HG03342 (cell line): Measurements from ENCODE around the gene TRIM40.
"Not testable (repeated sequence)": the region's sequence is repeated elsewhere in the genome, so short reads cannot be mapped to it uniquely, and the experiment has no call there.

Experiments used
- ATAC-seq: cut with Tn5 transposase; IDR thresholded peaks from one replicate; pipeline ENCODE4 v1.9.1; 2021; ENCODE audit warnings: mild to moderate bottlenecking, moderate library complexity; ENCODE audit not compliant: unreplicated experiment

TRIM40 gene

DNA sequence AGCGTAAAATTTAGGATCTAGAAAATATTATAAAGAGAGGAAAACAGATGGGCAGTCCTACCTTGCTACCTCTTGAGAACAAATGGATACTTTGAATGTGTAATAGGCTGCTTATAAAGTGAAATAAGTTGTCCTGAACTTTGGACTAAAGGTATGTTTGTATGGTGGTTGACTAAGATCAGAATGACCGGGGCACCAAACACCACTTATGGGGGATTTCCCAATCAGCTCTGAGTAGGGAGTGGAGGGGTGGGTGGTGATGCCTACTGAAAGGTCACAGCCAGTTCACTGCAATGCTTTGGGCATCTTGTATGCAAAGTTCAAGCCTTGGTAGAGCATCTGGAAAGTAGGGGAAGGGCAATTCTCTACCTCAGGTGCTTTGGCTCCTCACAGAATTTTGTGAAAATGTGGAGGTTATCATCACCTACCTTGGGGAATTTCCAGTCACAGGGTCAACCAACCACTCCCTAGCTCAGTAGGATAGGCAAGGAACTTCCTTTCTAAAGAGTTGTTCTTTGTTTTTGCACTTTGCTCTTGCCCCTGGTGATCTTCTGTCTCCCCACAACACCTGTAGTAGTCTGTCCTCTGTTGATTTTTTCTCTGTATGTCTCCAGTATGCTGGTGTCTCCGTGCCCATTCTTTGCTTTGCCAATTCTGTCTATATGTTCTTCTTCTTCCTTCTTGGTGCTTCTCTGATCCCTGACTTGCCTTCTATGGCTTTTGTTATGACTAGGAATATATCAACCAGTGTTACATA lies 22.8 kb upstream of the TRIM40 start, which contains the start of gene TRIM31:
TRIM31 (minus strand) TSS at position 88 of the 757 bp plus-strand sequence. CDS start 285 bp downstream, outside the sequence.
- no peak for ATAC-seq

DNA sequence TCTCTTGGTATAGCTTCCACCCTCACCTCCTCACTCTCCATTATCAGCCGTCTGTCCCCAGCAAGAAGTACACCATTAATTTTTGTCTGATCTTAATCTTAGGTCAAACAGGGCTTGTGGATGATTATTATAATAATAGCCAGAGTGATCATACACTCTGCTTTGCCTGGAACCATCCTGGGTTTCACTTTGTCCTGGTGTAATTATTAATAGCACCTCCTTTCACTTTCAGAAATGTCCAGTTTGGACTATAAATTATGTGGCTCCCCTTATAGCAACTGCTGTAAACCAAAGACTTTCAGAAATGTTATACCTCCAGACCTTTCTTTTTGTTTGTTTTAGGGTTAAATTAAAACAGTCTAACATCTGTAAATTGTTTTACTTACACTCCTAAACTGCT lies 22.1 kb upstream of the TRIM40 start:
- ATAC-seq: no peak

DNA sequence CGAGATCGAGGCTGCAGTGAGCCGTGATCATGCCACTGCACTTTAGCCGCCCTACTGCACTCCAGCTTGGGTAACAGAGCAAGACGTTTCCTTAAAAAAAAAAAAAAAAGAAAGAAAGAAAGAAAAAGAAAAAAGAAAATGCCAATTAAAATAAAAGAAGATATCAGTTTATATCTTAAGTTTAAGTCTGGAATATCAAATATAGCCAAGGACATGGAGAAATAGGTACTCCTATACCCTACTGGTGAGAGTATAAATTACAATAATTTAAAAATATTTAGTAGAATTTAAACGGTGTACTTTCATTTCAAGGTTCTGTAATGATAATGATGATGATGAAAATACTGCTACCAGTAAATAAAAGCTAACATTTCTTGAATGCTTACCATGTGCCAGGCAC lies 19.2 kb upstream of the TRIM40 start:
- no peak for ATAC-seq

DNA sequence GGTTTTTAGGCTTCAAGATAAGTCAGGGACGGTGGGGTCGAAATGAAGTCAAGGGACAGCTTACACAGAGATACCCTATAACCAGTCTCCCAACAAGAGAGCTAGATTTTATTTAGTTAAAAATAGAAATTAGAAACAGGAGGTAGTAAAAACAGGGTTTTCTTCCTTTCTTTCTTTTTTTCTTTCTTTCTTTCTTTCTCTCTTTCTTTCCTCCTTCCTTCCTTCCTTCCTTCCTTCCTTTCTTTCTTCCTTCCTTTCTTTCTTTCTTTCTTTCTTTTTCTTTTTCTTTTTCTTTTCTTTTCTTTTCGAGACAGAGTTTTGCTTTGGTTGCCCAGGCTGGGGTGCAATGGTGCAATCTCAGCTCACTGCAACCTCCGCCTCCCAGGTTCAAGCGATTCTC lies 17.2 kb upstream of the TRIM40 start:
- not testable (repeated sequence) for ATAC-seq

DNA sequence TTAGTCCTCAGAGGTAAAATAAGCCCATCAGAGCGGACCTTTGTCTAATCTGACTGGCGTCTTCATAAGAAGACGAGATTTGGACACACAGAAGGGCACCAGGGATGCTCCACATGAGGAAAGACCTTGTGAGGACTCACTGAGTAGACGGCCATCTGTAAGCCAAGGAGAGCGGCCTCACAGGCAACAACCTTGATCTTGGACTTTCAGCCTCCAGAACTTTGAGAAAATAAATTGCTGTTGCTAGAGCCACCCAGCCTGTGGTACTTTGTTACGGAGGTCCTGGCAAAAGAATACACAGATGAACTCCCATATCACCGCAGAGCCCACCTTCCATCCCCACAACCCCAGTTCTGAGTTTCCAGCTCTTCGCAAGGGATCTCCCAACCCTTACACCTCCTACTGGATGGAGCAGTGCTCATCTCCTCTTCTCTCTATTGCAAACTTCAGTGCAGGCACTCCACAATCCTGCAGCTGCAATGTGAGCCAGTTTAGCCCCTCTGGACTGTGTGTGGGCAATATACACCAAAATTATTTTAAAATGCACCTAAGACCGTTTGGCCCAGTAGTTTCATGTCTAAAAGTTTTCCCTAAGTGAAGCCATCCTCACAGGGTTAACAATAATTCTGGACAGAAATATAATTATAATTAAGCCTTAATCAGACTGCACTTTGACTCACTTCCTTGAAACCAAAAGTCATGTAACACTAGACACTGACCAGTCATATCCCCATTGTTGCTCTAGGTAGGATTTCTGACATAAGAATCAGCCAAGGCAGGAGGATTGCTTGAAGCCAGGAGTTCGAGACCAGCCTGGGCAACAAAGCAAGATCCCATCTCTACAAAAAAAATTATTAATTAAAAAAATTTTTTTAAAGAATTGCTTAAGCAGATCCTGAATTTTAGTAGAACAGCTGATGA lies 14.2 kb upstream of the TRIM40 start:
- no peak for ATAC-seq

DNA sequence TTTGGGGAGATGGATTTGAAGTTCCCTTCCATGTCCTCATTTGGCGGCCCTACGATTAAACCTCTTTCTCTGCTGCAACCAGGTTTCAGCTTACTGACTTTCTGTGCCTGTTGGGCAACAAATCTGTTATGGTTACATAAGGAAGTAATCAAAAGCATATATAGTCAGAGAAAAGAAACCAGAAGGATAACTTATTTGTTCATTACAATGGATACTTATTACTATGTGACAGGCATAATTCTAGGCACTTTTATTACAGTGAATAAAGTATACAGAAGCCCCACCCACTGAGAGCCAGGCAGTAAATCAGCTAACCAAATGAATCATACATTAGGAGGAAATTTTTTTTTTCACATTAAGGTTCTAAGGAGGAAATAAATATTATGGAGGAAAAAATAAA lies 13.4 kb upstream of the TRIM40 start:
- ATAC-seq: no peak

DNA sequence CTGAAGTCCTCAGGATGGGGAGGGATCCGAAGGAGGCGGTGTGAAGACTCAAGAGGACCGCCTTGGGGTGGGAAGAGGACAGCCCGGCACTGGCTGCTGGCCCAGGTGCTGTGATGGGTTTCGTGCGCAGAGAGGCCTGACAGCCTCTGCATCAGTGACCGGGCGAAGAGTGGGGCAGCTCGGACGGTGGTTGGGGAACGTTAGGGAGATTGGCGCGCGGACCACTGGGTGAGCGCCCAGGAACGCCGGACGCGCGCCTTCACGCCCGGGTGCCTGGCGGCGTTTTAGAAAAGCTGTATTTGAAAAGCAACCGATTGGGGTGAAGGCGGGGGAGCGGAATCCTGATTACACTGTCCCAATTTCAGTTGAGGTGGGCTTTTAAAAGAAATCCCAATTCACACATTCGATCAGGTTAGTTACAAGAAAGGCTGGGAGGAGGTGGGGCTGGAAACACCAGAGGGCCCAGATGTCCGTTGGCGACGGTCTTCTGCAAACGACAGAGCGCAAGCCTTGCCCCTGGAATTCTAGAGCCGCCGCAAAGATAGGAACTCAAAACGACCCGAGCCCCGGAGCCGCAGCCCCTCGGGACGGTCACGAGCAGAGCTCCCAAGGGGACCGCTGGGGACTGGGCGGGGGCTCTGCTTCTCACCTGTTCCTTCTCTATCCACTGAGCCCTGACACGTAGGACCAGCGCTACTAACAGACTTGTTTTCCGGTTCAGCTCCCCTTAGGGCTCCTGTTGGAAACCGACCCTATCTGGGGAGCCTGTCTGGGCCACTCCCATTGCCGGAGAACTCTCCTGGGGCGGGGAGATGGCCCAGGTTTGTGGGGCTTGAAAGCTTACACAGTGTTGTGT lies 8.5 kb upstream of the TRIM40 start:
- ATAC-seq: no peak

DNA sequence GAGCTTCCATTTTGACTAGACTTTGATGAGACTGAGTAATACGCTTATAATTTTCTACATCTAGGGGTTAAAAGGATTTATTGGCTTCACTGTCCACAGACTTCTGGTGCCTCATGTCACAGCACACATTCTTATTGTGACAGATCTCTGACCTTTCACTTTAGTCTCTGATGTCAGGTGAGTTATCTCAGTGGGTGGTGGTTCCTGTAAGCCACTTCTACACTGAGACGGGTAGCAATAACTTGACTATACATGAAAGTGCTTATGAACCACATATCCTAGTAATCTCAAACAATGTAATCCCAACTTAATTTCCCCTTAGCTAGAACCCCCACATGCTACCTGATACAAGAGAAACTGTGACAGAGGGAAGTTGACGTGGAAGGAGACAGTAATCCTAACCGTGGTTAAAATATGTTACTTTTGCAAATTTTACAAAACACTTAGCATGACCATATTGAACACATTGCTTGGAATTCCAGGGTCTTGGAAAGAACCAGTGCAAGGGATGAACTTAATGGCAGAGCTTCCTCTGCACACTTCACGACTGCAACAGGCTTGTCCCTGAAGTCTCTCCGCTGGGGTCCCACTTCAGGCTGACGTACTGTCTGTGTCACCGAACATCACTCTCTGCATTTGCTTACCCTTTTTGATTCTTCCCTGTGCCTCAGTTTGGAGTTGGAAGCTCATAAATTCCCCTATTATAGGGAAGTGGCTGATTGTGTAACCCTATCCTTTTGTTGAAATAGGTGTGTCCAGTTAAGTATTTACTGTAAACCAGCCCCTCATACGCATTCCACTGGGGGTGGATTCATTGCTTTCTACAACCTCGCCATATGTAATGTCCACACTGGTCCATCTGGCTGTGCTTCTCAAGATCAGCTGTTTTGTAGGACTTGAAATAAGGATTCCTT lies 6.4 kb upstream of the TRIM40 start:
- no peak for ATAC-seq

DNA sequence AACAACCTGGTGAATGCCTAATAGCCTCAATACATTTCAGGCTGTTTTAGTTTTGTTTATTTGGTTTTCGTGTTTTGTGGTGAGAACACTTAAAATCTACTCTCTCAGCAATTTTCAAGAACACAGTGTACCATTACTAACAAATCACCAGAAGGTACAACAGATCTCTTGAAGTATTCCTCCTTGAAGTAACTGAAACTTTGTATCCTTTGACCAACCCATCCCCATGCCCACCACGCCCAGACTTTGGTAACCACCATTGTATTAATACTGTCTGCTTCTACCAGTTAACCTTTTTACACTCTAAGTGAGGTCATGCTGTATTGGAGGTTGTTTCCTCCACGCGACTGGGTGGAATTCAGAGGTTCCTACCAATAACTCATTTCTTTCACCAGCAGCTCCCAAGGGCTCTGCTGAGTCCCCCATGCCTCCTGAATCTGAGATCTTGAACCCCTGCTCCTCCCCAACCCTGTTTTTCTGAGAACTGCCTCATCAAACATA lies 5.7 kb upstream of the TRIM40 start:
- no peak for ATAC-seq

DNA sequence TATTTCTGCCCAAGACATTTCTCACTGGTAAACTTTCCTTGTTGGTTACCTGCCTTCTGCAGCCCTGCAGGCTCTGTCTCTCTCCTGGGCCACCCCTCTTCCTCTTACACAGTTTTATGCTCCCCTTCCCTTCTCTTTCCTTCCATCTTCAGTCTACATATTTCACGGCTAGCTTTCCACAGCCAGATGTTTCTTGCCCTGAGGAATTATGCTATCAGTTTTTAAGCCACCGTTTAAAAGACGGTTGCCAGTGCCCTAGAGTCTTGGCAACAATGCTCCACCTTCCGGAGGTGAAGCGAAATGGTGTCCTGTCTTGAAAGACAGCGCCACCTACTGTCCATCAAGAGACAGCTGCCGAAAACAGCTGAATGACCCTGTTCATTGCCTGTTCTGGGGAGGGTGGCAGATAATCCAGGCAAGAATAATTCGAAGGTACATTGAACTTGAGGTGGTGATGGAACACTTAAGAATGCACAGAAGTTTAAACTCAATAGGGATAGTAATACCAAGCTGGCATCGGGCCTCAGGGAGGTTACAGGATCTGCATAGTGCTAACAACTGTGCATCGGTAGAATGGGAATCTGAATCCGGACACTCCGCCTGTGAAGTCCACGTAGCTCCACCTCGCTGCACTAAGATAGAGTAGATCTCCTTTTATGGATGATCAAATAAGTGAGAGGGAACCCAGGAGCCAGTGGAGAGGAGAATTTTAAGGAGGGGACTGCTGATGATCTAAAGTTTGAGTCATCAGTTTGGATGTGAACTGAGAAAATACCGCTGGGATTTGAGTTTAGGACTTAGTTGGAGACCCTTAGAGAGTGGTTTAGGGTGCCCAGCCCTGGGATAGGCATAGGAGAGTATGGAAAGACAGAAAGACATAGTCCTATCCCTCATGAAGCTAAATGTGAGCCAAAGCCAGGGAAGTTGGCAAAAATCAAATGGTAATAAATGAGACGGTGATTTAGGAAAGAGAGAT lies 4.8 kb upstream of the TRIM40 start:
- peak; percentile 68 for ATAC-seq

DNA sequence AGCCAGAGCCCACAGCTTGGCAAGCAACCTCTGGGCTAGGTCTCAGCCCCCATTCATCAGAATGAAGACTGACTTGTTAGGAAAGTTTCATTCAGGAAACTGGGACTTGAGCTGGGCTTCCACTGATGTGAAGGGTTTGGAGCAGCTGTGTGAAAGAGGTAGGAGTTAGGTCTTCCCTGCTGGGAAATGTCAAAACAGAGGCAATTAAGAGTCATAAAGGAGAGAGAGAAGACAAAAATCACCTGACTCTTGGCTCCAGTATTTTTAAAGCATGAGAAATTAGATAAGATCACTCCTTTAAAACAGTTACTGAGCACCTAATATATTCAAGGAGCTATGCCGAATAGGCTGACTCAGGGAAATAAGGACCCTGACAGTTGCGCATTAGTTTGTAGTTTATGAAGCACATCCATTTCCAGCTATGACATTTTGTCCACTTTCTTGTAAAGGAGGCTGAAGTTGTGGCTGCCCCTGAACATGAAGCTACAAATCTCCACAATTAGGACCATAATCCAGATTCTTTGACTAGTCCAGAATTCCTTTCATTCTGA lies 3.9 kb upstream of the TRIM40 start:
- no peak for ATAC-seq

DNA sequence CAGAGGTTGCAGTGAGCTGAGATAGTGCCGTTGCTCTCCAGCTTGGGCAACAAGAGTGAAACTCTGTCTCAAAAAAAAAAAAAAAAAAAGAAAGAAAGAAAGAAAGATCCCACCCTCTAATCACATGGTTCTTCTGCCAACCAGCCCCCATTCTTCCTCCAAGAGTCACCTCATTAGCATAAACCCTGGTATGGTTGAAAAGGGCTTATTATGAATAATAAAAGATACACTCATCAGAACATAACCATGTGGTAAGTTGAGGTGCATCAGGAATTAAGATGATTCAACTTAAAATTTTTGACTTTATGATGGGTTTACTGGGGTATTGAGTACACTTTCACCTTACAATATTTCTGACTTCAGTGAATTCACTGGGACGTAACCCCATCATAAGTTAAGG lies 793 bp upstream of the TRIM40 start:
- ATAC-seq: no peak

DNA sequence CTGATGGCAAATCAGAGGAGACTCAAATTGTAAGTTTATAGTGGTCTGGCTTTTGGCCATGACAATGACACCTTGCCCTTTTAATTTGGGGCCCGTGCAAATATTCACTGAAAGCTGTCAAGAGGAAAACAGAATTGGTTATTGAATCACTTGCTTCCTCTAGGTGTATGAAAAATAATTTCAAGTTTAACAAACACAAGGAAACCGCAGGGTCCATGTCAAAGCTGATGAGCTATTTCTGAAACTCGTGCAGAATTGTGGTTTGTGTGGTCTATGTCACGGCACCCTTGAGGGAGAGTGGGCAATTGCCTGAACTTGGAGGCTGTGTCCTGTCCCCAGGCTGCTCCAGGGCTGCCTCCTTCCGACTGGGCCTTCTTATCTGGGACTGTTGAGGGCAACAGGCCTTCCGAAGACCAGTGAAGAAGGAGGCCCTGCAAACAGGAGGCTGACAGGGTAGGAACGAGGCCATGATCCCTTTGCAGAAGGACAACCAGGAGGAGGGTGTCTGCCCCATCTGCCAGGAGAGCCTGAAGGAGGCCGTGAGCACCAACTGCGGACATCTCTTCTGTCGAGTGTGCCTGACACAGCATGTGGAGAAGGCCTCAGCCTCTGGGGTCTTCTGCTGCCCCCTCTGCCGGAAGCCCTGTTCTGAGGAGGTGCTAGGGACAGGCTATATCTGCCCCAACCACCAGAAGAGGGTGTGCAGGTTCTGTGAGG lies 788 bp downstream of the TRIM40 start:
- no peak for ATAC-seq

DNA sequence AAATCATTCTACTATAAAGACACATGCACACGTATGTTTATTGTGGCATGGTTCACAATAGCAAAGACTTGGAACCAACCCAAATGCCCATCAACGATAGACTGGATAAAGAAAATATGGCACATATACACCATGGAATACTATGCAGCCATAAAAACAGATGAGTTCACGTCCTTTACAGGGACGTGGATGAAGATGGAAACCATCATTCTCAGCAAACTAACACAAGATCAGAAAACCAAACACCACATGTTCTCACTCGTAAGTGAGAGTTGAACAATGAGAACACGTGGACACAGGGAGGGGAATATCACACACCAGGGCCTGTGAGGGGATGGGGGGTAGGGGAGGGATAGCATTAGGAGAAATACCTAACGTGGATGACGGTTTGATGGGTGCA lies 4.3 kb downstream of the TRIM40 start:
- ATAC-seq: not testable (repeated sequence)

DNA sequence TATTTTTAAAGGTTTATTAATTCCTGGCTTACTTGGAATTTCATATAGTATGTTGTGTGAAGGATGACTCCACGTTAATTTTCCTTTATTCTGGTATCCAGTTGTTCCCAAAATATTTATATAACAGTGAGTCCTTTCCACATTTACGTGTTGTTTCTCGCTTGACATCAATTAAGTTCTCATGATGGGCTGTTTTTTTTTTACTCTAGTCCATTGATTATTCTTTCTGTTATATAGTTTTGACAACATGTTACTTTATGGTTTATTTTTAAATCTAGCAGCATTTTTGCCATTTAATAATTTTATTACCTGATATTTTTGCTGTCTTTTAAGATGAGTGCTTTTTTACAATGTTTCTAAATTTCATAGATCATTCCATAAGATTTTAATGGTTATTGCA lies 6.7 kb downstream of the TRIM40 start:
- no peak for ATAC-seq

DNA sequence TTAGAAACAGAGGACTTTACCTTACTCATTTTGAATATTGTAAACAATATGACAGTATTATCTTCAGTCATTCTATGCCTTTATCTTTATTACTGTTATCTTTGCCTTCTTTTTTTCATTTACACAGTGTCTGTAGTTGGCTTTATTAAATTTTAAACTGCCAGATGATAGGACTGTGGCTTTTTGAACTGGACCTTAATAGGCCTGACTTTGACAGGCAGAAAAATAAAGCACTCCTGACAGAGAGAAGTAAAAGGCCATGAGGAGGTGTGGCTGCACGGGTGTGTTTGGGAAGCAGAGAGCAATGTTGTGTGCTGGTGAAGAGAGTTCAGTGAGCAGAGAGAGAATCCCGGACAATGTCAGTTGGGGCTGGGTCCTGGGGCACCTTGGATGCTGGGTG lies 7.8 kb downstream of the TRIM40 start:
- no peak for ATAC-seq

DNA sequence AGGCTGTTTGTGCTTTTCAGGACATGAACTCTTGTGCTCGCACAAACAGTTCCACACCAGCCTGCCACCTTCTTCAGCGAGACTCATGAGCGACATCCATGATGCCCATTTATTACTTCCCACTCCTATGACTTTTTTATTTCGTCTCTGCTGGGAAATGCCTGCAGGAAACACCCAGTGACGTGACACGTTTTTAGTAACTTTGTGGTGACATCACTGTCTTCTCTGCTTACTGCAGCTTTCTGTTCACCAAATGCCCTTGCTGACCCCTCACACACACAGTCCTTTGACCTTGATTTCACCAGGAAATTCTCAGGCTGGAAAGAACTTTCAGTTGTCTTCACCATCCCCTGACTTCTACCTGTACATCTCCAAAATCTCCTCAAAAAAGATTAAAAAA lies 8.9 kb downstream of the TRIM40 start:
- ATAC-seq: no peak

DNA sequence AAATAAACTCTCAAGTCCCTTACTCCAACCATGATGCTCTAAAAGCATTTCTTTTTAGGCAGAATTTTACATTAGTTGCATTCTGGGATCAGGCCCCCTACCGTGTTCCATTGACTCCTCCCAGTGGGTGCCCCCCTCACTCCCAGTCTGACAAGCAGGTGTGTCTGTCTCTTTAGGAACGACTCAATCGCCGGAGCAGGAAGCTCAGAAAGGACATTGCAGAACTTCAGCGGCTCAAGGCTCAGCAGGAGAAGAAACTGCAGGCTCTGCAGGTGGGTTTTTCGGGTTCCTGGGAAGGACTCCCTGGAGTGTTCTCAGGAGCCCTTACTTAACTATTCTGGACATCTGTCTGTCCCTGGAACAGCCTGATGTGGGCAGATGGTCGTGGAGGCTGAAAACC lies 9.9 kb downstream of the TRIM40 start:
- no peak for ATAC-seq
